Hepatocyte (in vitro differentiated cells): Measurements from ENCODE around the gene SIRT6. TPM values are rescaled to one million over a fixed set of nuclear protein-coding genes. Genes with fewer than 3 reads are reported as not detected.
"Not testable (repeated sequence)": the region's sequence is repeated elsewhere in the genome, so short reads cannot be mapped to it uniquely, and the experiment has no call there.

ENCODE experiments used
- DNase-seq: peaks from one replicate; pipeline ENCODE4 v3.0.0-alpha.2; 2016; ENCODE audit warnings: low spot score
- H2AFZ ChIP-seq: fragments of 200-600 bp; sonication (generic); 2 replicates; pipeline ENCODE4 v1.6.0; 2016; ENCODE audit warnings: antibody characterized with exemption, mild to moderate bottlenecking
- H3K27ac ChIP-seq: fragments of 200-600 bp; sonication (generic); 2 replicates; pipeline ENCODE4 v1.5.1; 2016; ENCODE audit warnings: mild to moderate bottlenecking
- H3K27me3 ChIP-seq: fragments of 200-600 bp; sonication (generic); 2 replicates; pipeline ENCODE4 v1.6.1; 2016
- H3K36me3 ChIP-seq: fragments of 200-600 bp; sonication (generic); replicated peaks from 2 replicates; pipeline ENCODE4 v1.5.1; 2016; ENCODE audit warnings: low read depth; ENCODE audit not compliant: insufficient read depth
- H3K4me1 ChIP-seq: fragments of 200-600 bp; sonication (generic); 2 replicates; pipeline ENCODE4 v1.5.1; 2016; ENCODE audit warnings: mild to moderate bottlenecking, moderate library complexity; ENCODE audit not compliant: insufficient read depth
- H3K4me2 ChIP-seq: fragments of 200-600 bp; sonication (generic); 2 replicates; pipeline ENCODE4 v1.6.0; 2016
- H3K4me3 ChIP-seq: fragments of 200-600 bp; sonication (generic); 2 replicates; pipeline ENCODE4 v1.5.1; 2016; ENCODE audit warnings: mild to moderate bottlenecking
- H3K79me2 ChIP-seq: fragments of 200-600 bp; sonication (generic); 2 replicates; pipeline ENCODE4 v1.6.0; 2017; ENCODE audit warnings: mild to moderate bottlenecking
- H3K9me2 ChIP-seq: fragments of 200-600 bp; sonication (generic); replicated peaks from 2 replicates; pipeline ENCODE4 v1.6.0; 2017; ENCODE audit warnings: mild to moderate bottlenecking; ENCODE audit not compliant: insufficient read depth
- H3K9me3 ChIP-seq: fragments of 200-600 bp; sonication (generic); 2 replicates; pipeline ENCODE4 v1.5.1; 2016; ENCODE audit warnings: low read depth, mild to moderate bottlenecking
- H4K20me1 ChIP-seq: fragments of 200-600 bp; sonication (generic); 2 replicates; pipeline ENCODE4 v1.6.0; 2016; ENCODE audit warnings: mild to moderate bottlenecking; ENCODE audit not compliant: insufficient read depth, poor library complexity, severe bottlenecking
- EZH2 ChIP-seq: fragments of 200-600 bp; sonication (generic); IDR thresholded peaks from 2 replicates; pipeline ENCODE4 v1.6.1; 2016; ENCODE audit warnings: antibody characterized with exemption, mild to moderate bottlenecking, borderline replicate concordance
- EZH2phosphoT487 ChIP-seq: fragments of 200-600 bp; sonication (generic); IDR thresholded peaks from one replicate; pipeline ENCODE4 v1.6.1; 2018; ENCODE audit warnings: antibody characterized with exemption, mild to moderate bottlenecking, low read depth, moderate library complexity; ENCODE audit not compliant: unreplicated experiment, severe bottlenecking
- whole genome bisulfite sequencing: methylation state at CpG from one replicate; pipeline ENCODE4 v1.1.6; 2016; ENCODE audit warnings: low lambda C conversion rate; ENCODE audit errors: missing lambda C conversion rate; 5-methylcytosine and 5-hydroxymethylcytosine counted together
- polyA plus RNA-seq: library from polyadenylated mRNA; unstranded; fragments of >200 nt; fragmentation: Nextera tagmentation; extraction: Ambion mirVana; gene quantifications from 2 replicates; pipeline ENCODE4 v1.2.1, GENCODE V29; 2016
- total RNA-seq: library from RNA; depleted of rRNA; stranded (reverse); fragments of >200 nt; gene quantifications from 2 replicates; pipeline ENCODE4 v1.2.3, GENCODE V29; 2014
- TF ChIP-seq, protein P1 (sequence below): fragments of 200-600 bp; sonication (generic); IDR thresholded peaks from 2 replicates; pipeline ENCODE4 v1.5.1; 2016; ENCODE audit warnings: antibody characterized with exemption, mild to moderate bottlenecking; ENCODE audit not compliant: poor library complexity

Gene SIRT6
- total and polyA plus RNA-seq, 2 experiments from 2014 or later, result 9.9 to 15.7 TPM

DNA sequence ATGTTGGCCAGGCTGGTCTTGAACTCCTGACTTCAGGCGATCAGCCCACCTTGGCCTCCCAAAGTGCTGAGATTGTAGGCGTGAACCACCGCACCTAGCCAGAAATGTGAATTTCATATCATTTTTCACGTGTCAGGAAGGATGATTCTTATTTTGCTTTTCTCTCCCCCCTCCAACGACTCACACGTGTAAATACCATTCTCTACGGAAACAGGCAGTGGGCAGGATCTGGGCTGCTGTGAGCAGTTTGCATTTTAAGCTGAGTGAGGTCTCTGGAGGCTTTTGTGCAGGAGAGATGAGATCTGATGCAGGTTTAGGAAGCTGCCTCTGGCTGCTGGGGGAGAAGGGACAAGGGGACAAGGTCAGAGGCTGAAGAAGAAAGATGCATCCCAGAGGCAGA lies 12.0 kb upstream of the SIRT6 start:
- H3K79me2 ChIP-seq, result no peaks in the 10 kb centered on the region
- peaks cover 33% of the 10 kb centered on the region for H3K27me3 ChIP-seq
- no peak for DNase-seq
- no peak overlapping the region for H3K4me3 ChIP-seq
- H3K36me3 ChIP-seq, result no peaks in the 10 kb centered on the region
- H3K9me2 ChIP-seq, result no peaks in the 10 kb centered on the region
- peaks cover 4% of the 10 kb centered on the region for H3K4me1 ChIP-seq
- H4K20me1 ChIP-seq, result no peaks in the 10 kb centered on the region
- no peaks in the 10 kb centered on the region for H3K9me3 ChIP-seq
- no peak overlapping the region for H3K27ac ChIP-seq
- H2AFZ ChIP-seq, result no peak overlapping the region
- WGBS, result 56% methylated on average over 7 of the region's 7 CpGs
- no peak for TF ChIP-seq EZH2
- TF ChIP-seq EZH2phosphoT487, result no peak
- TF ChIP-seq, protein P1, sequence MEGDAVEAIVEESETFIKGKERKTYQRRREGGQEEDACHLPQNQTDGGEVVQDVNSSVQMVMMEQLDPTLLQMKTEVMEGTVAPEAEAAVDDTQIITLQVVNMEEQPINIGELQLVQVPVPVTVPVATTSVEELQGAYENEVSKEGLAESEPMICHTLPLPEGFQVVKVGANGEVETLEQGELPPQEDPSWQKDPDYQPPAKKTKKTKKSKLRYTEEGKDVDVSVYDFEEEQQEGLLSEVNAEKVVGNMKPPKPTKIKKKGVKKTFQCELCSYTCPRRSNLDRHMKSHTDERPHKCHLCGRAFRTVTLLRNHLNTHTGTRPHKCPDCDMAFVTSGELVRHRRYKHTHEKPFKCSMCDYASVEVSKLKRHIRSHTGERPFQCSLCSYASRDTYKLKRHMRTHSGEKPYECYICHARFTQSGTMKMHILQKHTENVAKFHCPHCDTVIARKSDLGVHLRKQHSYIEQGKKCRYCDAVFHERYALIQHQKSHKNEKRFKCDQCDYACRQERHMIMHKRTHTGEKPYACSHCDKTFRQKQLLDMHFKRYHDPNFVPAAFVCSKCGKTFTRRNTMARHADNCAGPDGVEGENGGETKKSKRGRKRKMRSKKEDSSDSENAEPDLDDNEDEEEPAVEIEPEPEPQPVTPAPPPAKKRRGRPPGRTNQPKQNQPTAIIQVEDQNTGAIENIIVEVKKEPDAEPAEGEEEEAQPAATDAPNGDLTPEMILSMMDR, result no peak
- H3K4me2 ChIP-seq, result no peak overlapping the region

DNA sequence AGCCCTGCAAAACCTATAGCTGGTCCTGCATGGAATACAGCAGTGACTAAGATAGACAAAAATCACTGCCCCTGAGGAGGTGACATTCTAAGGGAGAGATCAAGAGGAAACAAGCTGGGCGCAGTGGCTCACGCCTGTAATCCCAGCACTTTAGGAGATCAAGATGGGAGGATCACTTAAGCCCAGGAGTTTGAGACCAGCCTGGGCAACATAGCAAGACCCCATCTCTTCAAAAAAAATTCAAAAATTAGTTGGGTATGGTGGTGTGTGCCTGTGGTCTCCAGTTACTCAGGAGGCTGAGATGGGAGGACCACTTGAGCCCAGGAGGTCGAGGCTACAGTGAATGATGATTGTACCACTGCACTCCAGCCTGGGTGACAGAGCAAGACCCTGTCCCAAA lies 10.2 kb upstream of the SIRT6 start:
- not testable (repeated sequence) for H3K4me2 ChIP-seq, H3K79me2 ChIP-seq, DNase-seq, H3K9me2 ChIP-seq, H4K20me1 ChIP-seq, H3K9me3 ChIP-seq, H2AFZ ChIP-seq, H3K27ac ChIP-seq, H3K36me3 ChIP-seq, H3K4me3 ChIP-seq, H3K4me1 ChIP-seq
- WGBS, result 93% methylated on average over 3 of the region's 3 CpGs
- H3K27me3 ChIP-seq, result peaks cover 17% of the 10 kb centered on the region

DNA sequence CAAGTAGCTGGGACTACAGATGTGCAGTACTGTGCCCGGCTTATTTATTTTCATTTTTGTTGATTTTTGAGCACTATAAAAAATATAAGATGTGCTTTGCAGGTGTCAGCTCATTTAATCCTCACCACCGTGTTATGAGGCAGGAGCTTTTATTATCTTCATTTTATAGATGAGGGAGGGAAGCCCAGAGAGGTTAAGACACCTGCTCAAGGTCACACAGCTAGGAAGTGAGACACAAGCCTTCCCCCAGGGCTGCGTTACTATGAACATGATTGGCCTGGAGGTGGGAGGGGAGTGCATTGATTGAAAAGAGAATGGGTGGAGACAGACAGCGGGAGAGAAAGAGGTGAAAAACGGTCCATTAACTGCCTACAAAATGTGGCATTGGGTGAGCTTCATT lies 7.3 kb upstream of the SIRT6 start:
- Histone ChIP-seq H3K4me2 (no peak overlapping the region), H2AFZ (no peak overlapping the region), H3K27ac (no peak overlapping the region), H3K27me3 (peaks cover 3% of the 10 kb centered on the region), H3K4me3 (no peak overlapping the region), H3K36me3 (no peaks in the 10 kb centered on the region), H3K4me1 (no peaks in the 10 kb centered on the region), H3K9me2 (no peaks in the 10 kb centered on the region), H4K20me1 (no peaks in the 10 kb centered on the region), H3K9me3 (no peaks in the 10 kb centered on the region), H3K79me2 (no peaks in the 10 kb centered on the region)
- no peak for TF ChIP-seq EZH2phosphoT487
- TF ChIP-seq, protein P1, result no peak
- TF ChIP-seq EZH2, result no peak
- no peak for DNase-seq
- 74% methylated on average over 5 of the region's 5 CpGs for WGBS

DNA sequence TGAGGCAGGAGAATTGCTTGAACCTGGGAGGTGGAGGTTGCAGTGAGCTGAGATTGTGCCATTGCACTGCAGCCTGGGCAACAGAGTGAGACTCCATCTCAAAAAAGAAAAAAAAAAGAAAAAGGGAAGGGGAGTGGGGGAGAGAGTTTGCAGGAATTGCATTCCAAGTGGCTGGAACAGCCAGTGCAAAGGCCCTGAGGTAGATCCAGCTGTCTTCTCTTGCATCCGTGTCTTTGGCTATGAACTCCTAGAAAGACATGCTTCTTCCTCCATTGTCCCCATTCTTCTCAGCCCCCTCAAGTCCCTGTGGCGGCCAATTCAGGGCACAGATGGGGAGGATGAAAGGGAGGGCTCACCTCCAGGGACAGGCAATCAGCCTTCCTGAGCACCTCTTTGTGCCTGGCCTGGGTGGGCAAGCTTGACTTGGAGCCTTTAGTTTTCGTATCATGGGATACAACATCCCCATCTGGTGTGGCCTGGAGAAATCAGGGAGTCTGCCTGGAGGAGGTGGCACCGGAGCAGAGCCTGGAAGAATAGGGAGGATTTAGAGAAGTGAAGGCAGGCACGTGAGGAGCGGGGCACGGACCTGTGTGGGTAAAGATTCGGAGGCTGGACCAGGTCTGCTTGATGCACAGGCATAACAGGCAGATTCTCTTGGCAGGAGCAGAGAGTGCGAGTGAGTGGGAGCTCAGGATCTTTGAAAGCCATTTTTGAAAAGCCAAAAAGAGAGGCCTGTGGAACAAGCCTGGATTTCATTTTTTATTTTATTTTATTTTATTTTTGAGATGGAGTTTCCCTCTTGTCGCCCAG lies 5.2 kb upstream of the SIRT6 start:
- 94% methylated on average over 10 of the region's 10 CpGs for WGBS

More for the DNA sequence above, 5.2 kb upstream of the SIRT6 start:
- H4K20me1 ChIP-seq, result no peaks in the 10 kb centered on the region
- no peaks in the 10 kb centered on the region for H3K79me2 ChIP-seq
- no peak for DNase-seq
- no peaks in the 10 kb centered on the region for H3K27me3 ChIP-seq
- no peak overlapping the region for H3K4me2 ChIP-seq
- peaks cover 4% of the 10 kb centered on the region for H3K4me1 ChIP-seq
- H3K27ac ChIP-seq, result no peak overlapping the region
- TF ChIP-seq EZH2 (no peak), EZH2phosphoT487 (no peak)
- TF ChIP-seq, protein P1, result no peak
- H3K36me3 ChIP-seq, result no peaks in the 10 kb centered on the region
- no peak overlapping the region for H2AFZ ChIP-seq
- no peak overlapping the region for H3K4me3 ChIP-seq
- no peaks in the 10 kb centered on the region for H3K9me3 ChIP-seq
- H3K9me2 ChIP-seq, result no peaks in the 10 kb centered on the region
